Epithelial cell of esophagus (primary cell): ENCODE measurements around the gene ELMO1.

Experiments used
- DNase-seq: peaks from one replicate; pipeline ENCODE4 v3.0.0; 2010; ENCODE audit warnings: low read depth
- H3K4me3 ChIP-seq: 2 replicates; pipeline ENCODE4 v1.5.1; 2011; ENCODE audit warnings: mild to moderate bottlenecking, low read length, control low read depth
- CTCF ChIP-seq: IDR thresholded peaks from 2 replicates; pipeline ENCODE4 v1.5.1; 2011; ENCODE audit warnings: low read depth, mild to moderate bottlenecking, low read length, control low read depth, inconsistent platforms; ENCODE audit not compliant: insufficient read depth; ENCODE audit errors: missing control alignments

The ELMO1 gene

DNA sequence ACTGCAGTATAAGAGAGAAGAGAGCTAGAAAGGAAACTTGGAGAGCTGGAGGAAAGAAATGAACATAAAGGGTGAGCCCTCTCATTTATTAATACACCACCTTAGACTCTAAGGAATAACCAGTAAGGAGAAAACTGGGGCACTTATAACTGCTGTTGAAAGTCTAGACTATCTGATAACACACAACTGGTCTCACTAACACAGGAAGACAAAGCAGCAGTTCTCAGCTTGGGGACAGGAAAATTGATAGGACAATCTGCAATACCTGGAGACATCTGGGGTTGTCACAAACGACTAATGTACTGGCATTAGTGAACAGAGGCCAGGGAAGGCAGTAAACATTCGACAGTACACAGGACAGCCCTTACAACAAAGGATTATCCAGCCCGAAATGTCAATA, 6.8 kb downstream of the ELMO1 start:
- DNase-seq, result no peak
- no peak for TF ChIP-seq CTCF
- no peak overlapping the region for H3K4me3 ChIP-seq

DNA sequence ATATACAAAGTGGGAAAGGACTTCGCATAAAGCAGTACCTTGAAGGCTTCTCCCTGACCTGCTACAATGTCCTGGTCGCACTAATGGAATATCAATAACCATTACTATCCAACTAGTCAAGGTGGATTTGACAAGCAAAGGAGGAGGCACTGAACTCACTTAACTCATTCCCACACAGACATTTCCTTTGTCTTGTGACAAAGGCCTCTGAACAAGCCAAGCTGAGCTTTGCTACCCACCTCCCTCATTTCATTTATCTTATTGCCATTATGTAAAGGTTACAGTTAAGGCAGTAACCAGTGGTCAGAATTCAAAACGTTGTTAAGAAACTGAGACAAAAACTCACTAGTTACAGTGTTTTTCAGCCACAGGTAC, 7.3 kb downstream of the ELMO1 start:
- no peak overlapping the region for H3K4me3 ChIP-seq
- TF ChIP-seq CTCF, result no peak
- DNase-seq, result no peak

GRCh38 chr7:37440738-37441385, 7.8 kb downstream of the ELMO1 start:
- DNase-seq, result no peak
- H3K4me3 ChIP-seq, result no peak overlapping the region
- TF ChIP-seq CTCF, result no peak

DNA sequence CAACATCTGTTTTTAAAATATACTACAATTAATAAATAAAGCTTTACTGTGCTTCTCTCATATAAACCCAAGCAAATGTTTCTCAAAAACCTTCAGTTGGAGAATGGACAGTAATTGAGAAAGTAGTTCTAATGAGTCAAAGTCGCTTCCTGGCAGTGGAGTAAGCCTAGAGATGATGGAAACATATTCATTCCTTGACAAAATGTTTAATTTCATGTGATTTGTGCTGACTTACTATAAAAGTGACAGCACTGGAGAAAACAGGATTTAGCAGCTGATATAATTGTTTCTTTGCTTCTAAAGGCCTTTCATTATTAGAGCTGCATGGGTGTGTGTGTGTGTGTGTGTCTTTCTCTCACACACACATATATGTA, 9.0 kb downstream of the ELMO1 start:
- TF ChIP-seq CTCF, result no peak
- H3K4me3 ChIP-seq, result no peak overlapping the region
- DNase-seq, result no peak

GRCh38 chr7:37438906-37439652, 9.6 kb downstream of the ELMO1 start:
- no peak for DNase-seq
- no peak for TF ChIP-seq CTCF
- no peak overlapping the region for H3K4me3 ChIP-seq

- DNase-seq, result no peak
- TF ChIP-seq CTCF, result no peak
- H3K4me3 ChIP-seq, result no peak overlapping the region
These were observed 13.4 kb downstream of the ELMO1 start for GRCh38 chr7:37435156-37435855.

DNA sequence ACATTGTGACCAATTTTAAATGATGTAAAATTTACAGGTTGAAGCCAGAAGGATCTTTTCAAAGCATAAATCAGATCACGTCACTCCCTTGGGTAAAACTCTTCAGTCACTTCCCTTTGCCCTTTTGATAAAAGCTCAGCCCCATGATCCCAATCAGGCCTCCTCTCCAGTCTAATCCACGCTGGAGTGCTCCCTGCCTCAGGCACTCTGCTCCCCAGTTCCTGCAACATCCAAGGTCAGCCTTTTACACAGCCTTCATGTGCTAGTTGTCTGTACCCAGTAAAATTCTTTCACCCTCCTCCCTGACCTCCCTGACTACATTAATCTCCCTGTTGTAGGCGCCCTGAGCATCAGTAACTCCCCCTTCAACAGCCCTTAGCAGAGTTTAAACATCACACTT, 14.1 kb downstream of the ELMO1 start:
- H3K4me3 ChIP-seq, result no peak overlapping the region
- no peak for DNase-seq
- no peak for TF ChIP-seq CTCF
